CD4-positive, alpha-beta T cell treated with Interleukin-2 at 100 ng/mL for 4 hours (primary cell): ENCODE results near the gene SLC2A4RG.

Experiments
- DNase-seq: peaks from one replicate; pipeline ENCODE4 v3.0.0-alpha.2; 2020; ENCODE audit warnings: low spot score

SLC2A4RG gene

GRCh38 chr20:63739130-63740069 lies at the start of gene SLC2A4RG:
Gene SLC2A4RG, plus strand, starts transcription at chr20:63739776. Its CDS starts 137 bp downstream, at chr20:63739913.
- DNase-seq, result peak; percentile 69

GRCh38 chr20:63690003-63690897 lies 49.3 kb upstream of the SLC2A4RG start:
- DNase-seq, result no peak

GRCh38 chr20:63690898-63691710 lies 48.5 kb upstream of the SLC2A4RG start:
- no peak for DNase-seq

GRCh38 chr20:63691711-63692435 lies 47.7 kb upstream of the SLC2A4RG start:
- no peak for DNase-seq

GRCh38 chr20:63692436-63693082 lies 47.0 kb upstream of the SLC2A4RG start:
- DNase-seq, result no peak

- DNase-seq, result no peak
Observed at GRCh38 chr20:63693083-63693732, 46.4 kb upstream of the SLC2A4RG start.

- no peak for DNase-seq
Observed at GRCh38 chr20:63693733-63694583, 45.6 kb upstream of the SLC2A4RG start.

GRCh38 chr20:63694584-63695423 lies 44.8 kb upstream of the SLC2A4RG start:
- no peak for DNase-seq

GRCh38 chr20:63695424-63696305 lies 43.9 kb upstream of the SLC2A4RG start:
- DNase-seq, result no peak

- DNase-seq, result no peak
Observed at GRCh38 chr20:63696306-63696627, 43.3 kb upstream of the SLC2A4RG start.

- no peak for DNase-seq
Observed at GRCh38 chr20:63696628-63697356, 42.8 kb upstream of the SLC2A4RG start, which contains the start of gene TNFRSF6B. Gene TNFRSF6B, plus strand, starts transcription at chr20:63696652. Its CDS starts 116 bp downstream, at chr20:63696768.

- DNase-seq, result no peak
Observed at GRCh38 chr20:63697357-63697867, 42.2 kb upstream of the SLC2A4RG start.

- no peak for DNase-seq
Observed at GRCh38 chr20:63697868-63698545, 41.6 kb upstream of the SLC2A4RG start.

GRCh38 chr20:63698739-63699465 lies 40.7 kb upstream of the SLC2A4RG start:
- peak; percentile 44 for DNase-seq
